Daoy (cell line): ENCODE measurements around the gene ZNF469. TPM values are rescaled to one million over a fixed set of nuclear protein-coding genes. Genes with fewer than 3 reads are reported as not detected.
"Not testable (repeated sequence)": the region's sequence is repeated elsewhere in the genome, so short reads cannot be mapped to it uniquely, and the experiment has no call there.

Experiments used
- DNase-seq: peaks from one replicate; pipeline ENCODE4 v3.0.0-alpha.2; 2015; ENCODE audit warnings: low read depth
- total RNA-seq: library from RNA; depleted of rRNA; stranded (reverse); fragments of >200 nt; shearing (Covaris generic); gene quantifications from 2 replicates; pipeline ENCODE4 v1.2.3, GENCODE V29; 2014

ZNF469 gene
- total RNA-seq, 1 experiment from 2014 or later: 0.23 TPM

- no peak for DNase-seq
Observed at GRCh38 chr16:88358023-88358420, 24.7 kb upstream of the ZNF469 start.

- no peak for DNase-seq
Observed at GRCh38 chr16:88359008-88359407, 23.8 kb upstream of the ZNF469 start.

- not testable (repeated sequence) for DNase-seq
Observed at GRCh38 chr16:88360401-88360800, 22.4 kb upstream of the ZNF469 start.

GRCh38 chr16:88360999-88361398 is 21.8 kb upstream of the ZNF469 start:
- no peak for DNase-seq

- no peak for DNase-seq
Observed at GRCh38 chr16:88361775-88362174, 21.0 kb upstream of the ZNF469 start.

GRCh38 chr16:88363239-88363891 is 19.4 kb upstream of the ZNF469 start:
- DNase-seq: no peak

GRCh38 chr16:88365244-88365865 is 17.4 kb upstream of the ZNF469 start:
- no peak for DNase-seq

GRCh38 chr16:88366032-88366703 is 16.6 kb upstream of the ZNF469 start:
- no peak for DNase-seq

GRCh38 chr16:88366704-88367047 is 16.1 kb upstream of the ZNF469 start:
- no peak for DNase-seq

GRCh38 chr16:88367560-88367959 is 15.2 kb upstream of the ZNF469 start:
- DNase-seq: no peak

- DNase-seq: no peak
Observed at GRCh38 chr16:88368036-88368435, 14.7 kb upstream of the ZNF469 start.

GRCh38 chr16:88368994-88369393 is 13.8 kb upstream of the ZNF469 start:
- no peak for DNase-seq

- DNase-seq: no peak
Observed at GRCh38 chr16:88369447-88370008, 13.2 kb upstream of the ZNF469 start.

- DNase-seq: no peak
Observed at GRCh38 chr16:88370365-88370764, 12.4 kb upstream of the ZNF469 start.

GRCh38 chr16:88372522-88372921 is 10.2 kb upstream of the ZNF469 start:
- DNase-seq: no peak

- no peak for DNase-seq
Observed at GRCh38 chr16:88373211-88373610, 9.5 kb upstream of the ZNF469 start.

- DNase-seq: no peak
Observed at GRCh38 chr16:88373927-88374492, 8.7 kb upstream of the ZNF469 start.

- DNase-seq: no peak
Observed at GRCh38 chr16:88374736-88375135, 8.0 kb upstream of the ZNF469 start.

GRCh38 chr16:88375236-88375975 is 7.4 kb upstream of the ZNF469 start:
- DNase-seq: no peak

- DNase-seq: no peak
Observed at GRCh38 chr16:88375996-88376834, 6.5 kb upstream of the ZNF469 start.
